Motor neuron (in vitro differentiated cells): Measurements from ENCODE around the gene ACSS3. TPM values are rescaled to one million over a fixed set of nuclear protein-coding genes. Genes with fewer than 3 reads are reported as not detected.

Source experiments
- ATAC-seq, 8 experiments: fragments of 200-7000 bp; cut with Tn5 transposase; replicated peaks in 6 of 8; 2 replicates each; pipeline ENCODE4 v1.8.0; 2021; ENCODE audit warnings: mild to moderate bottlenecking in 8 of 8, moderate library complexity in 8 of 8
- H3K27ac ChIP-seq, 2 donors: fragments of 250-450 bp; sonication (Bioruptor Pico); 2 replicates each; pipeline ENCODE4 v1.9.0; 2021; ENCODE audit warnings: antibody characterized with exemption in 2 of 2, mild to moderate bottlenecking in 2 of 2, moderate library complexity in 1 of 2
- H3K4me1 ChIP-seq, 2 donors: fragments of 250-450 bp; sonication (Bioruptor Pico); replicated peaks in 1 of 2; 2 replicates each; pipeline ENCODE4 v1.6.1; 2021; ENCODE audit warnings: antibody characterized with exemption in 2 of 2, mild to moderate bottlenecking in 2 of 2, moderate library complexity in 1 of 2
- H3K4me3 ChIP-seq, 5 donors: fragments of 250-450 bp; sonication (Bioruptor Pico); 2 replicates each; pipeline ENCODE4 v1.9.0; 2021; ENCODE audit warnings: antibody characterized with exemption in 5 of 5, mild to moderate bottlenecking in 5 of 5, moderate library complexity in 4 of 5
- WGBS, 10 experiments: fragments of 450-650 bp; shearing (Covaris generic); methylation state at CpG; one replicate each; pipeline ENCODE4 v1.0.0; 2022; 5-methylcytosine and 5-hydroxymethylcytosine counted together
- in situ Hi-C, 9 experiments: fragments of 400-800 bp; cut with MboI; loops; one replicate each; pipeline ENCODE4 v1.15.0; 2021; ENCODE audit warnings: low sequenced_read_pairs in 9 of 9, low pct_unique_long_range_greater_than_20kb in 2 of 9; ENCODE audit not compliant: unreplicated experiment in 9 of 9
- total RNA-seq, 8 experiments: library from RNA; unstranded; fragments of 300-600 nt; gene quantifications; 2 replicates each; pipeline versions ENCODE4 v1.2.3 to v1.2.4, GENCODE V29; 2022

ACSS3 gene
- total RNA-seq, 8 experiments from 2014 or later, result 2.1 to 20.7 (median 4.9) TPM

- in situ Hi-C loops, result no loop called here
- Histone ChIP-seq H3K4me3 (no peak overlapping the region), H3K27ac (no peak overlapping the region), H3K4me1 (no peaks in the 10 kb centered on the region)
- no peak for ATAC-seq
- whole genome bisulfite sequencing, 10 experiments, result 0 to 86% (median 47%) methylated on average over 1 to 2 of the region's 2 CpGs; no CpG with 5 or more reads in 2 of the 10 experiments
Measured at GRCh38 chr12:81120961-81121360, 43.1 kb downstream of the ACSS3 start.

- ATAC-seq, result no peak
- Histone ChIP-seq H3K4me3 (no peak overlapping the region), H3K27ac (no peak overlapping the region), H3K4me1 (peaks cover 0 to 3% of the 10 kb centered on the region in 2 donors)
- 66 to 100% (median 93%) methylated on average over 2 to 3 of the region's 3 CpGs; no CpG with 5 or more reads in 1 of the 10 experiments for WGBS, 10 experiments
- in situ Hi-C loops, result no loop called here
Measured at GRCh38 chr12:81123611-81124010, 45.7 kb downstream of the ACSS3 start.

GRCh38 chr12:81125691-81126090 lies 47.8 kb downstream of the ACSS3 start:
- 51 to 98% (median 86%) methylated on average over 3 to 8 of the region's 8 CpGs for WGBS, 10 experiments
- Histone ChIP-seq H3K27ac (no peak overlapping the region), H3K4me1 (peaks cover 0 to 3% of the 10 kb centered on the region in 2 donors), H3K4me3 (no peak overlapping the region)
- ATAC-seq, result no peak
- in situ Hi-C loops, result no loop called here

- ATAC-seq, result peak in 4 of 8 experiments; percentile 39 to 76 (median 65)
- H3K27ac ChIP-seq, result no peak overlapping the region
- no peak overlapping the region for H3K4me3 ChIP-seq
- in situ Hi-C loops, result no loop called here
- WGBS, 10 experiments, result 0 to 25% (median 4%) methylated on average over 1 to 2 of the region's 2 CpGs; no CpG with 5 or more reads in 2 of the 10 experiments
- peaks cover 0 to 3% of the 10 kb centered on the region in 2 donors for H3K4me1 ChIP-seq
Measured at GRCh38 chr12:81128930-81129554, 51.2 kb downstream of the ACSS3 start.

GRCh38 chr12:81136519-81136918 lies 58.6 kb downstream of the ACSS3 start:
- in situ Hi-C loops, result no loop called here
- Histone ChIP-seq H3K4me3 (no peak overlapping the region), H3K27ac (no peak overlapping the region), H3K4me1 (peaks cover 0 to 9% of the 10 kb centered on the region in 2 donors)
- ATAC-seq, result no peak

GRCh38 chr12:81137801-81138200 lies 59.9 kb downstream of the ACSS3 start:
- WGBS, 10 experiments, result 0 to 100% (median 58%) methylated on average over 1 to 2 of the region's 2 CpGs
- ATAC-seq, result peak in 2 of 8 experiments; percentile 36 to 95
- H3K27ac ChIP-seq, result no peak overlapping the region
- no peak overlapping the region for H3K4me3 ChIP-seq
- in situ Hi-C loops, result no loop called here
- H3K4me1 ChIP-seq, result peaks cover 0 to 9% of the 10 kb centered on the region in 2 donors

GRCh38 chr12:81141217-81141616 lies 63.3 kb downstream of the ACSS3 start:
- H3K27ac ChIP-seq, result no peak overlapping the region
- peak in 1 of 8 experiments; percentile 35 for ATAC-seq
- H3K4me3 ChIP-seq, result no peak overlapping the region
- 29 to 100% (median 100%) methylated on average over 1 of the region's 1 CpG; no CpG with 5 or more reads in 3 of the 10 experiments for WGBS, 10 experiments
- in situ Hi-C loops, result no loop called here
- peaks cover 0 to 10% of the 10 kb centered on the region in 2 donors for H3K4me1 ChIP-seq

- Histone ChIP-seq H3K27ac (no peak overlapping the region), H3K4me3 (no peak overlapping the region), H3K4me1 (peaks cover 0 to 10% of the 10 kb centered on the region in 2 donors)
- 32 to 100% (median 88%) methylated on average over 1 to 5 of the region's 5 CpGs for WGBS, 10 experiments
- in situ Hi-C loops, result no loop called here
- ATAC-seq, result peak in 1 of 8 experiments; percentile 36
Measured at GRCh38 chr12:81143057-81143456, 65.2 kb downstream of the ACSS3 start.

GRCh38 chr12:81146228-81147225 lies 68.6 kb downstream of the ACSS3 start:
- Histone ChIP-seq H3K27ac (no peak overlapping the region), H3K4me3 (no peak overlapping the region), H3K4me1 (peaks cover 0 to 2% of the 10 kb centered on the region in 2 donors)
- ATAC-seq, result no peak
- in situ Hi-C loops, result no loop called here
- WGBS, 10 experiments, result 24 to 100% (median 79%) methylated on average over 1 to 3 of the region's 3 CpGs

GRCh38 chr12:81147292-81147919 lies 69.5 kb downstream of the ACSS3 start:
- Histone ChIP-seq H3K4me3 (no peak overlapping the region), H3K27ac (no peak overlapping the region), H3K4me1 (peaks cover 0 to 2% of the 10 kb centered on the region in 2 donors)
- WGBS, 10 experiments, result 25 to 90% (median 78%) methylated on average over 1 to 4 of the region's 4 CpGs; no CpG with 5 or more reads in 1 of the 10 experiments
- in situ Hi-C loops, result no loop called here
- peak in 2 of 8 experiments; percentile 51 to 74 for ATAC-seq

GRCh38 chr12:81150382-81150781 lies 72.5 kb downstream of the ACSS3 start:
- in situ Hi-C loops, result no loop called here
- Histone ChIP-seq H3K27ac (no peak overlapping the region), H3K4me3 (no peak overlapping the region), H3K4me1 (peaks cover 0 to 4% of the 10 kb centered on the region in 2 donors)
- peak in 1 of 8 experiments; percentile 82 for ATAC-seq
- 24 to 100% (median 85%) methylated on average over 1 to 4 of the region's 4 CpGs for WGBS, 10 experiments

- 11 to 100% (median 76%) methylated on average over 2 to 3 of the region's 3 CpGs; no CpG with 5 or more reads in 1 of the 10 experiments for WGBS, 10 experiments
- no peak overlapping the region for H3K4me3 ChIP-seq
- H3K4me1 ChIP-seq, result peaks cover 0 to 8% of the 10 kb centered on the region in 2 donors
- in situ Hi-C loops, result no loop called here
- no peak for ATAC-seq
- no peak overlapping the region for H3K27ac ChIP-seq
Measured at GRCh38 chr12:81159856-81160255, 82.0 kb downstream of the ACSS3 start.

- Histone ChIP-seq H3K4me3 (no peak overlapping the region), H3K4me1 (peaks cover 0 to 10% of the 10 kb centered on the region in 2 donors), H3K27ac (no peak overlapping the region)
- 67 to 100% (median 90%) methylated on average over 1 to 3 of the region's 5 CpGs; no CpG with 5 or more reads in 6 of the 10 experiments for WGBS, 10 experiments
- in situ Hi-C loops, result no loop called here
- no peak for ATAC-seq
Measured at GRCh38 chr12:81161680-81162079, 83.8 kb downstream of the ACSS3 start.
